HG02870 (cell line): ENCODE measurements around the gene METRN.
"Not testable (repeated sequence)": the region's sequence is repeated elsewhere in the genome, so short reads cannot be mapped to it uniquely, and the experiment has no call there.

Source experiments
- ATAC-seq: cut with Tn5 transposase; IDR thresholded peaks from one replicate; pipeline ENCODE4 v1.9.1; 2021; ENCODE audit warnings: mild to moderate bottlenecking, moderate library complexity; ENCODE audit not compliant: unreplicated experiment

The METRN gene

DNA sequence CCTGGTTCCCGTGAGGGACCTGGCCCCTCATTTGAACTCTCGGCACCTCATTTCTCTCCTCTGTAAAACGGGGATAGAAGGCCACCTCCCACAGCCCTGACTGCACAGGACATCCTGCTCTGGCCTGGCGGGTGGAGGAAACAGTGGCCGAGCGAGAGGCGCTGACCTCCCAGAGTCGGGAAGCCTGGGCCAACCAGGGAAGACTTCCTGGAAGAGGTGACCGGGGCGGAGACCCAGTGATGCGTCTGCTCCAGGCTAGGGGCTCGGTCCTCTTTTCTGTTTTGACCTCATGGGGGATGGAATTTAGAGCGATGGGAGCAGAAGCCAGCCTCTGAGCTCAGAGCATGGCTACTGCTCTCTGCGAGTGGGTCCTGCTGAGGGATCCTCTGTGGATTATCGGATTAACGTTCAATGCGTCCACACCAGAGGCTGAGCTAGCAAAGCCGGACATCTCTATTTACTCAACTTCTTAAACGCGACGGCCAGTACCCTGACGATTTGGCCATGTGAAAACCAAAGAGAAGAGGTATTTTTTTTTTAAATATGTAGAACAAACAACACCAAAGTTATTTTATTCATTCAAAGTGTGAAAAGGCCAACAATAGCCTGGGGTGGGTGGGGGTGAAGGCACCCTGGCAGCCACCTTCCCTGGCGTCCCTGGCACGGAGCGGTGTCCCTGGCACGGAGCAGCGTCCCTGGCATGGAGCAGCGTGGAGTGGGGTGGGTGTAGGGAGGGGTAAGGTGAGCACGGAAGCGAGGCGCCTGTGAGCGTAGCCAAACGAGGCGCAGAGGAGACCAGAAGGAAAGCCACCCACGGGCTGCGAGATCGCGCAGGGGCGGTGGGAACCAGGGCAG, 36.5 kb downstream of the METRN start:
- no peak for ATAC-seq

GRCh38 chr16:752007-752312, 37.0 kb downstream of the METRN start:
- ATAC-seq = no peak

DNA sequence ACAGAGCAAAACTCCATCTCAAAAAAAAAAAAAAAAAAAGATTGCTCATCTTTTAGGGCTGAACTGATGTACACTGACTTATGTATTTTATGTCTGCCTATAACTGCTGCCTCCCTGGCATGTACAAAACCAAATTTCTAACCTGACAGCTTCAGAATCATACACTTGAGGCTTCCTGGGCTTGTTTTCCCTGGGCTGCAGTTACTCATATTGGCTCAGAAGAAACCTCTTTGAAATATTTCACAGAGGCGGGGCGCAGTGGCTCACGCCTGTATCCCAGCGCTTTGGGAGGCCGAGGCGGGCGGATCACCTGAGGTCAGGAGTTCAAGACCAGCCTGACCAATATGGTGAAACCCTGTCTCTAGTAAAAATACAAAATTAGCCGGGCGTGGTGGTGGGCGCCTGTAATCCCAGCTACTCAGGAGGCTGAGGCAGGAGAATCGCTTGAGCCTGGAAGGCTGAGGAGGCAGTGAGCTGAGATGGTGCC, 39.2 kb downstream of the METRN start:
- not testable (repeated sequence) for ATAC-seq

DNA sequence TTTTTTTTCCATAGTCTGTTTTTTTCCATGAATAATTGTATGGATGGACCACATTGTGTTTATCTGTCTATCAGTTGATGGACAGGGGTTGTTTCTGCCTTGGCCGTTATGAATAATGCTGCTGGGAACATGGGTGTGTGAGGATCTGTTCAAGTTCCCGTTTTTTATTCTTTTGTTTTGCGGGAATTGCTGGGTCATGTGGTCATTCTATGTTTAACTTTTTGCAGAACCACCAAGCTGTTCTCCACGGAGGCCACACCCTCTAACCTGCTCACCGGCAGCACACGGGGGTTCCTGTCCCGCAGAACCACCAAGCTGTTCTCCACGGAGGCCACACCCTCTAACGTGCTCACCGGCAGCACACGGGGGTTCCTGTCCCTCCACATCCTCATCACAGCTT, 39.7 kb downstream of the METRN start:
- no peak for ATAC-seq

DNA sequence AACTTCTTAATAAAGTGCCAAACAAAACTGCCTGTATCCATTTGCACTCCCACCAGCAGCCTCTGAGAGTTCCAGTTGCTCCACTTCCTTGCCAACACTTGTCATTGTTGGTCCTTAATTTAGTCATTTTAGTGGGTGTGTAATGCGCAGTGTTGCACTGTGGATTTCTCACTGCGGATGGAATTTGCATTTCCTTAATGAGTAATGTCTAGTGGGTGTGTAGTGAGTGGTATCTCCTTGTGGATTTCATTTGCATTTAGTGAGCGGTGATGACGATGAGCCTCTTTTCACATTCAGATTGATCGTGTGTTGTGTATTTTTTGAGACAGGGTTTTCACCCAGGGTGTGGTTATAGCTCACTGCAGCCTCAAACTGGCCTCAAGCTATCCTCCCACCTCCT, 41.5 kb downstream of the METRN start:
- ATAC-seq = no peak

- ATAC-seq = no peak
Observed at GRCh38 chr16:759110-759910, 44.4 kb downstream of the METRN start.

GRCh38 chr16:760065-760464, 45.1 kb downstream of the METRN start:
- ATAC-seq = no peak

DNA sequence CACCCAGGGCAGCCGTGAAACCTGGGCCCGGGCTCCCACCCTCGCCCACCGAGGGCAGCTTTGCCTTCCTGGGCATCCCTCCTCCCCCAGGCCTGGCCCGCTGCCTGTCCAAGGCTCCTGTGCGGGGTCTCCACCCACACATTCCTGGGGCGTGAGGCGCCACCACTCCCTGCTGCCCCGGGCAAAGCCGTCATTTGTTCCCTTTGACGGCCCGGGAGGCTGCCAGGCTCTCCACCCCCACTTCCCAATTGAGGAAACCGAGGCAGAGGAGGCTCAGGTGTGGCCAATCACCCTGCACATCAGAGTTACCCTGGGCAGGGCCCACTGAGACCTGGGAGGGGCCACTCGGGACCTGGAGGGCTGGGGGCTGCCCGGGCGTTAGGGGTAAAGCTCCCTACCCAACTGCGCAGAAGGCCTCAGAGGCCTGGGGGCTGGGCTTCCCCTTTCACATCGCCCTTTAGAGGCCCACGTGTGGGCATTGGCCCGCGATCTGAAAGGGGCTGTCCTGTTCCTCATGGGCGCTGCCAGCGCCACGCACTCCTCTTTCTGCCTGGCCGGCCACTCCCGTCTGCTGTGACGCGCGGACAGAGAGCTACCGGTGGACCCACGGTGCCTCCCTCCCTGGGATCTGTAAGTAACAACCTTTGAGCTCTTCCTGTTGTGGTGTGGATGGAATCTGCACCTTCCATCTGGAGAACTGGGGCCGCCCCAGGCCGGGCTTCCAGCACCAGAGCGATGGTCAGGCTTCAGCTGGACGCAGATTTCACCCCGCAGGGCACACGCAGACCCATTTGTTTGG, 45.8 kb downstream of the METRN start, which contains the start of gene MSLN:
Gene MSLN, plus strand, starts transcription at position 190 of the 799 bp plus-strand sequence. CDS start 1,947 bp downstream, outside the sequence.
- ATAC-seq = no peak

DNA sequence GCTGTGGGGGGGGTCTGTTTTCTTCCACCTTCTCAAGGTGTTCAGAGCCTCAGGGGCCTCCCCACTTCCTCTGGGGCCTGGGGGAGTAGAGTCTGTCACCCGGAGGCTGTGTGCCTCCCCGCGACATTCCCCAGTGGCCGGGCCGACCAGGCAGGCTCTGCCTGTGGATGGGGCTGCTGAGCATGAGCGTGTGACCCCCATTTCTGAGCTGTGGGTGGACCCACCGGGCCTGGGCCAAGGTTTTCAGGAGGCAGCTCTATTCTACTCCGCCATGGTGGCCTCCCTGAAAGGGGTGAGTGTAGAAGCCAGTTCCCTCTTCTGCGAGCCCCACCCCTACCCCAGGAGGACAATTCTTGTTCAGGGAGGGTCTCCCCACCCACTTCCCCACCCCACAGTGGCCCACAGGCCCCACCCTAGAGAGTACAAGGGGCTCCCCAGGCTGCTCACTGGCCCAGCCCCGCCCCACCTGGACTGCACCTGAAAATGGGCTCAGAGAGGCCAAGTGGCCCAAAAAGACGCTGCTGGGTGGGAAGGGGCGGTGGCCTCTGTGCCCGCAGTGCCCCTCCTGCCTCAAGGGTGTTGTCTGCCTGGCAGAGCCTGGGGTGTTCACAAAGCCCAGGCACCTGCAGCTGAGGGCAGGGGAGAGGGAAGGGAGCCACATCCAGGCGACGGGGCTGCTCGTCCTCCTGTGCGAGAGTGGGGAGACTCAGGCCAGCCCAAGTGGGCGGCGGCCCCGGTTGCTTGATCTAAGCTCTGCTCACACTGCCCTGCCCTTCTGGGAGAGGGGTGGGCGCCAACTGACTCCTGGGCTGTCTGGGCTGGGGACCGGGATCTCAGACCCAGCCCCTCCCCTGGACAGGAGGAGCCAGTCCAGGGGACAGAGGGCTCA, 47.0 kb downstream of the METRN start:
- no peak for ATAC-seq

DNA sequence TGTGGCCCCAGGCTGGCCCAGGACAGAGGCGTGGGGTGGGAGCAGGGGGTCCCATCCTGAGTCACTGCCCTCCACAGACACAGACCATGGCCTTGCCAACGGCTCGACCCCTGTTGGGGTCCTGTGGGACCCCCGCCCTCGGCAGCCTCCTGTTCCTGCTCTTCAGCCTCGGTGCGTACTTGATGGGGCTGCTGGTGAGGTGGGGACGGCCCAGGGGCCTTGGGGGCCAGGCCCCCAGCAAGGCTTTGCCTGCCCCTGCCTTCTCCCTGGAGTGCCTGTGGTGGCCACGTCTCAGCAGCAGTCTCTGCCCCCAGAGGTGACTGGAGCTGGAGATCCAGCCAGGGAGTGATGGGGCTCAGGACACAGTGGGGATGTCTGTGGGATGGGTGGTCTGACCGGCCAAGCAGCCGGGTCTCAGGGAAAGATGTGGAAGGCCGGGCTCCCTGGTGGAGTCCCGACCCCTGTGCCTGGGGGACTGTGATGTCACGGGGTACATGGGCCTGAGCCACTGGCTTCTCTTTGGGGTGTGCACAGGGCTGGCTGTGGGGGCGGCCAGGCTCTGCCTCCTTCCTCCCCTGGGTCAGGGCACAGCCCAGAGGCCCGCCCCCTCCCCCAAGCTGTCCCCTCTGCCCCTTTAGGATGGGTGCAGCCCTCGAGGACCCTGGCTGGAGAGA, 47.8 kb downstream of the METRN start:
- ATAC-seq = no peak

- ATAC-seq = no peak
Observed at GRCh38 chr16:763369-764183, 48.7 kb downstream of the METRN start.

DNA sequence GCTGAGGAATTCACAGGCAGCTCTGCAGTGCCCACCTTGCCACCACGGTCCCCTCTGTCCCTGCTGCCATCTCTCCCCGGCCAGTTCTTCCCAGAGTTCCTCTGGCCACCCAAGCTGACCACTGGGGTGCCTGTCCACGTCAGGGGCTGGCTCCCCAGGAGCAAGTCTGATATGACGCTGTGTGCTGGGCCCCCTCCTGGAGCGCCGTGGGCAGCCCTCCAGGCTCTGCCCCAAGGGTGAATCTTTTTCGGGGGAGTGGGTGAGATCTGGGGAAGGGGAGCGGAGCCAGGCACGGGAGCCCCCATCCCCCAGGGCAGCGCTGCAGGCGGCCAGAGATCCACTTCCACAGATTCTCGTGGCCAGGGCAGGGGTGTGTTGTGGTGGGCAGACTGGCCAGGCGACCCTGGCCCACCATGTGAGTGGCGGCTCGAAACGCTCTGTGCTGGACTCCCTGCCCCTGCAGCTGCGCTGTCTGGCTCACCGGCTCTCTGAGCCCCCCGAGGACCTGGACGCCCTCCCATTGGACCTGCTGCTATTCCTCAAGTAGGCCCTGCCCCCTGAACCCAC, 49.3 kb downstream of the METRN start:
- ATAC-seq = no peak

GRCh38 chr16:764848-765487, 50.0 kb downstream of the METRN start:
- ATAC-seq = no peak

GRCh38 chr16:765488-765865, 50.6 kb downstream of the METRN start:
- no peak for ATAC-seq

DNA sequence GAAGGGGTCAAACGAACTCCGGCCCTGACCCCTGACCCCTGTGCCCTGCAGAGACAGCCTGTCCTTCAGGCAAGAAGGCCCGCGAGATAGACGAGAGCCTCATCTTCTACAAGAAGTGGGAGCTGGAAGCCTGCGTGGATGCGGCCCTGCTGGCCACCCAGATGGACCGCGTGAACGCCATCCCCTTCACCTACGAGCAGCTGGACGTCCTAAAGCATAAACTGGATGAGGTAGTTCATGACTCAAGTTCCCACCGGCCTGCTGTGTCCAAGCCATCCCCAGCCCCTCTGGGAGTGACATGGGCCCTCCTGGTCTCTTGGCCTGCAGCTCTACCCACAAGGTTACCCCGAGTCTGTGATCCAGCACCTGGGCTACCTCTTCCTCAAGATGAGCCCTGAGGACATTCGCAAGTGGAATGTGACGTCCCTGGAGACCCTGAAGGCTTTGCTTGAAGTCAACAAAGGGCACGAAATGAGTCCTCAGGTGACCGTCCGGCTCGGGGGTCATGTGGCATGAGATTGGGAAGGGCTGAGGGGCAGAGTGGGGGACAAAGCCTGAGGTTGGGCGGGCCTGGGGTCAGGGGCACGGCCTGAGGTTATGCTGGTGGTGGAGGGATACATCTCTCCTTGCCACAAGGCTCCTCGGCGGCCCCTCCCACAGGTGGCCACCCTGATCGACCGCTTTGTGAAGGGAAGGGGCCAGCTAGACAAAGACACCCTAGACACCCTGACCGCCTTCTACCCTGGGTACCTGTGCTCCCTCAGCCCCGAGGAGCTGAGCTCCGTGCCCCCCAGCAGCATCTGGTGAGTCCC, 51.3 kb downstream of the METRN start:
- no peak for ATAC-seq

DNA sequence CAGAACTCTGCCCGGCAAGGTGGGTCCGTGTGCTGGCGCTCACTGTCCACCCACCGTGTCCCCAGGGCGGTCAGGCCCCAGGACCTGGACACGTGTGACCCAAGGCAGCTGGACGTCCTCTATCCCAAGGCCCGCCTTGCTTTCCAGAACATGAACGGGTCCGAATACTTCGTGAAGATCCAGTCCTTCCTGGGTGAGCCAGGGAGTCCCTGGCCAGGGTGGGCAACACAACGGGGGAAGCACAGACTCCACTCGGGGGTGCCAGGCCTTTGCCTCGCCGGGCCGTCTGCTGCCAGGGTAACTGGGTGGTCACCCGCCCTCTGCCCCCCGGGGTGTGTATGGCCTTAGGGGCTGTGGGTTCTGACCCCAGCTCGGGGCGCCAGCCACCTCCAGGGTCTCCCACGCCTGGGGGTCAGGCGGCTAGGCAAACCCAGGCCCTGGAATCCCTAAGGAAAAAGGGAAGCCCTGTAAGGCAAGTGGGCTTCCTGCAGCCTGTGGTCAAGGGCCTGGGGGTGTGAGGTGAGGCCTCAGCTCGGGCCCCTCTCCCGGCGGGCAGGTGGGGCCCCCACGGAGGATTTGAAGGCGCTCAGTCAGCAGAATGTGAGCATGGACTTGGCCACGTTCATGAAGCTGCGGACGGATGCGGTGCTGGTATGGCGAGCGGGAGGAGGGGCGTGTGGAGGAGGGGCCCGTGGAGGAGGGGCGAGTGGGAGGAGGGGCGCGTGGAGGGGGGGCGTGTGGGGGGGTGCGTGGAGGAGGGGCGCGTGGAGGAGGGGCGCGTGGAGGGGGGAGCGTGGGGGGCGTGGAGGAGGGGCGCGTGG, 52.1 kb downstream of the METRN start:
- ATAC-seq = no peak
